TTC549 (cell line): ENCODE data around the gene NTNG1.

ENCODE experiments used
- FAIRE-seq: peaks from 2 replicates; lab custom pipeline; 2012; peaks lifted over from hg19 to GRCh38; lab: Jason Lieb, UNC

Gene NTNG1

DNA sequence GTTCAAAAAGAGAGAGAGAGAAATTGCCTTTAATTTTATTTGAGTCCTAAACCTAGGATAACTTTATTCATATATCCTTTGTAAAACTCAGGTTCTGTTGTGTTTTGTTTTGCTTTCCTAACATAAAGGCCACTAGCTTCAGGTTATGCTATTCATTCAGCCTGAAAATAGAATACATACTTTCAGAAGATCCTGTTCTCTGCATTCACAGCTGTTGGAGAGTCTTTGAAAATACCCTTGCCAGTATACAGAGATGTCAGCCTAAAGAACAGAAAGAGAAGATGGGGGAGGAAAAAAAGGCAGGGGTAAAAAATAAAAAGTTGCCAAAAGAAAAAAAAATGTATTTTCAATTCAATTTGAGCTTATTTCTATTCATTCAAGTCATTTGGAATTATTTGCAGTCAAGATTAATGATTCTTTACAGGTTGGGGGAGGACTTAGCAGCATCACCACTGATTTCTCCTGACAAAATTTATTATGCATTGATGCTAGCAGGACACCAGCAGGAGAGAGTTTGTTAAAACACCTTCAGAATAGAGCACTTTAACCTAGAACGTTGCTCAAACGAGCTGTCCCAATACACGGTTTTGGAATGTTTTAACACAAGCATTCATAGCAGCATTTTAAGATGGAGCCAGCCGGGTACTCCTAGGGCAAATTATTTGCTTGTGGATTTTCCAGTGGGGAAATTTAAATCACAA lies 318.5 kb downstream of the NTNG1 start:
- FAIRE-seq, result no peak

DNA sequence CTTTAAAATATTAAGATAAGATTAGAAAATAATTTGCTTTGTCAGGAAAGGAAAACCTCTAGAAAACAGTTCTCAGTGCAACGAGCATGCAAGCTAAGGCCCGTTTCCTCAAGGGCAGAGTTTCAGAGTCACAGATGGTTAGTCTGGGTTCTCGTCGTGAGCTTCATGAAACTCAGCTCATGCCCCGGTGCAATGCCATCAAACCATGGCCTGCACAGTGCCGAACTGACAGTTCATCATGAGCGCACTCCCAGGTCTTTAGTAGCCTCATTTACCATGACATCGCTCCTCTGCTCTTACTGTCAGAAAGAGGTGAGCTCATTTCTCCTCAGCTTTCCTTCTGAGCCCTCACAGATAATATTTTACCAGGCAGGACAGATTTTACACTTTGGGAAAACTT lies 319.2 kb downstream of the NTNG1 start:
- no peak for FAIRE-seq

DNA sequence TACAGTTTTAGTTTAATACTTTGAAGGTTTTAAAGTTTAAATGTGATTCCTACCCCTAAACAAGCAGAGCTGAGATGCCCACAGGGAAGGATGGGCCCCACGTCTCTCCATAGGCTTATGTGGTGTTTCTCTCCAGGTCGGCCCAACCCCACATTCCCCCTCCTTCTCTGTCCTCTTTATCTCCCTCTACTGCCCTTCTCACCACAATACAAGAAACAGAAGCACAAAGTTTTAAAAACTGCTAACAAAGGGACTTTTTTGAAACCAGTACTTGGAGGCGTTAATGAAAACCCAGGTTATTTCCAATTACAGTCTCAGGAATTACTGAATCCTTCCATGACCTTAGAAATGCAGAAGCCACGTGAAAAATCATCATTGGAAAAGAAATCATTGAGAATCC lies 324.0 kb downstream of the NTNG1 start:
- FAIRE-seq, result no peak

DNA sequence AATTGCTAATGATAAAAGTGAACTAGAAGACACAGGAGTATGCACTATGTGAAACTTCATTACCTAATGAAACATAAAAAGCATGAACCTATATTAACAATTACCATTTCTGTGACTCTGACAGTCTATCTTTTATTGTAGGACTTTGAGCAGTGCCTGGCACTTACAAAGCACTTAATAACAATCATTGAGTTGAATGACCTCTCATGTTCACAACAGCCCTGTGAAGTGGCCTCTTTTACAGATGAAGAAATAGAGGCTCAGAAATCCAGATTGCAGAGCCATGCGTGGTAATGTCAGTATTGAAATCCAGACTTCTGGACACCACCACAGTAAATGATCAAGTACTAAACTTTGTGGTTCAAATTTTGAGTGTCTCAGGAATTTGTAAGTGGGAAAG lies 326.4 kb downstream of the NTNG1 start:
- no peak for FAIRE-seq

GRCh38 chr1:107467811-107468210 lies 327.0 kb downstream of the NTNG1 start:
- FAIRE-seq, result no peak

GRCh38 chr1:107473065-107473464 lies 332.2 kb downstream of the NTNG1 start:
- no peak for FAIRE-seq

GRCh38 chr1:107474877-107475612 lies 334.2 kb downstream of the NTNG1 start:
- FAIRE-seq, result no peak

GRCh38 chr1:107477233-107477632 lies 336.4 kb downstream of the NTNG1 start:
- no peak for FAIRE-seq

GRCh38 chr1:107479865-107480350 lies 339.1 kb downstream of the NTNG1 start:
- no peak for FAIRE-seq

- FAIRE-seq, result no peak
Observed at GRCh38 chr1:107480548-107481415, 339.9 kb downstream of the NTNG1 start.

- FAIRE-seq, result no peak
Observed at GRCh38 chr1:107481756-107482384, 341.0 kb downstream of the NTNG1 start.

DNA sequence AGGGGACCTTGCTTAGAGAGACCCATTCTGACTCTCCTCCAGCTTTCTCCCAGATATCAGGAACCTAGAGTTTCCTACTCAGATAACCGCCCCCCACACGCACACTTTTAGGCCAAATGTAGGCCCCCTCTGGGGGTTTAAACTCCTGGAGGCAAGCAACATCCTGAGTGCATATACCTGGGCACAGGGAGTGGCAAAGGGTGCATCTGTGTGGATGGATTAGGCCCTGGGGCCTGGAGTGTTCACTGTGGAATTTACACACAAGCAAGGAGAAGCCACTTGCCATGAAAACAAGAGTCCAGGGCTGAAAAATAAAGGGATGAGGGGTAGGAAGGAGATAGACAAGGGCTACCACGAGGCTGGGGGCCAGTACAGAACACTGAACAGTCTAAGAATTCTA lies 343.1 kb downstream of the NTNG1 start:
- no peak for FAIRE-seq

- FAIRE-seq, result no peak
Observed at GRCh38 chr1:107486349-107486748, 345.5 kb downstream of the NTNG1 start.

DNA sequence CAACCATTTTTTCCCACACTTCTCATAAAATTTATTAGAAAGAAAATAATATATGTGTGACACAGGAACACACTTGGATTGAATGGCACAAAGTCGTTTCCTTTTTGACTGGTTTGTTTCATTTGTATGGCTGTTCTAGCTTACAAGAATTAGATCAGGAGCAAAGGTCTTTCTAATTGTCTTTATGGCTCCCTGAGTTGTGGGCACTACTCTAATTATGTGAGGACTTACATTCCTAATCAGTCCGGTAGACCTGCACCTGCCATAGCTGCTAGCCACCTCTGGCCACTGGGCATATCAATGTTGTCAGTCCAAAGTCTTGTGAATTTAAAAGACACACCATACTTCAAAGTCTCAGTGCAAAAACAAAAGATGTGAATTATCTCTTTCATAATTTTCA lies 346.7 kb downstream of the NTNG1 start:
- FAIRE-seq, result no peak

DNA sequence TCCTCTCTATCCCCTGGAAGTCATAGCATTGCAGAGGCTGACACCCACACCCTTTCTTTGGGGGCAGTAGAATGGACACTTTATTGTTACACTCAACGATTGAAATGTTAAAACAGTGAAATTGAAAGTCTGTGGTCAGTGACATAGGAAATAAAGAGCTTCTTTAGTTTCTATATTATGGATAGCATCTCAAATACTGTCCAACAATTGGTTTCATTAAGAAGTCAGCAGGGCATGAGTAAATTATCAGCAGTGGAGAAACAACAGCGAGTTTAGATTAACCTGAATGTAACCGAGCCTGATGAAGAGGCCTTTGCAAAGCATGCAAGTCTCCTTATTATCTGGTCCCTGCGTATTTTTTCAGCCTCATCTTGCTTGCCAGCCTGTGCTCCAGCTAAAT lies 350.7 kb downstream of the NTNG1 start:
- no peak for FAIRE-seq

- FAIRE-seq, result no peak
Observed at GRCh38 chr1:107493111-107493716, 352.4 kb downstream of the NTNG1 start.

DNA sequence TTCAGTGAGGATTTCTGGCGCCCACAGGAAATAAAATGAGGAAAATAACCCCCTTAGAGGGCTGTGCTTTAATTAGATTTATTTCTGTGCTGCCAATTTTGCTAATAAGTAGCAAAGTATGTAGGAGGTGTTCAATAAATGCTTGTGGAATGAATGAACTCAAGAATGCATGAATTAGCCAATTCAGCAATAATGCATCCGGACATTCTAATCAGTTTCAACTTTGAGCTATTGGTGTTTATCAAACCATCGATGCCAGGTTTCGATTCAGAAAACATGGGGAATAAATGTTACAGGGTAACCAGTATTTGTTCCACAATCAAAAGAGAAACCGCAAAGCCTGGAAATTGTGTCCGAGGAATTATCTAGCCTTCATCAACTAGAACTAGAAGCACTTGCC lies 353.2 kb downstream of the NTNG1 start:
- FAIRE-seq, result no peak

- FAIRE-seq, result no peak
Observed at GRCh38 chr1:107496002-107496401, 355.2 kb downstream of the NTNG1 start.

DNA sequence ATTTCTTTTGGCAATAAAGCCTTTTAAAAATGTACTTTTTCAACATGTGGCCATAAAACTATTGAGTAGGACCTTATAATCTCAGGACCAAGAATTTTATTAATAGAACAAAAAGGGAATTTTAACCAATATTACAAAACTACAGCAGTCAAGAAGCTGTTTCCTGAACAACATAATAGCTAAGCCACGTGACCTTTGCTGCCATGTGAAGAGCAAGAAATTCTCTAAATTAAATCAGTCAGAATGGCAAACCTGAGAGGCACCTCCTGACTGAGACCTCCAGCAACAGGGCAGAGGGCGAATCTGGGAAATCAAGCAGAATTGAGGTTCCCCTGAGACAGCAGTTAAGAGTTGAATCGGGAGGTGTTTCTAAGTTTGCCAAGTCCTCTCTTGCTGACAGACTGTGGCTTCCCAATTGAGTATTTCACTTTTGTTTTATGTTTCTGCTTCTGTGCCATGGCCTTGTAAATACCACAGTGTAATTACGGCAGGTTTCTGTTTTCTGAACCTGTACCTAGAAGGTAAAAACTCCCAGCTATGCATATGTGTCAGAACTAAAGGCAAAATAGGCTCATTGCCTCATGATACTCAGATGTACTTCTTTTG lies 358.4 kb downstream of the NTNG1 start:
- no peak for FAIRE-seq

GRCh38 chr1:107501081-107501605 lies 360.3 kb downstream of the NTNG1 start:
- FAIRE-seq, result no peak

DNA sequence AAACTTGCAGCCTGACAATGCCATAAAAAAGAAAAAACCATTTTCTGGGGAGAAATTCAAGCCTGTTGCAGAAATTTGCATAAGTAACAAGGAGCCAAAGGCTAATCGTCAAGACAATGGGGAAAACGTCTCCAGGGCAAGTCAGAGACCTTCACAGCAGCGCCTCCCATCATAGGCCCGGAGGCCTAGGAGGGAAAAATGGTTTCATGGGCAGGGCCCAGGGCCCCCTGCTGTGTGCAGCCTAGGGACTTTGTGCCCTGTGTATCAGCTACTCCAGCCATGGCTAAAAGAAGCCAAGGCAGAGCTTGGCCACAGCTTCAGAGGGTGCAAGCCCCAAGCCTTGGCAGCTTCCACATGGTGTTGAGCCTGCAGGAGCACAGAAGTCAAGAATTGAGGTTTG lies 369.5 kb downstream of the NTNG1 start:
- FAIRE-seq, result no peak
